H9 (cell line): Measurements from ENCODE around the gene WNT4. TPM values are rescaled to one million over a fixed set of nuclear protein-coding genes. Genes with fewer than 3 reads are reported as not detected.

Source experiments
- DNase-seq: peaks from one replicate; pipeline ENCODE4 v3.0.0-alpha.2; 2017
- H2AFZ ChIP-seq: one replicate; pipeline ENCODE4 v1.6.1; 2013; ENCODE audit warnings: mild to moderate bottlenecking, low read length, control low read depth, moderate library complexity
- H2AK5ac ChIP-seq: 2 replicates; pipeline ENCODE4 v1.6.1; 2013; ENCODE audit warnings: low read length, control low read depth, mixed read lengths; ENCODE audit not compliant: insufficient read length
- H2BK120ac ChIP-seq: one replicate; pipeline ENCODE4 v1.6.1; 2013; ENCODE audit warnings: low read depth, mild to moderate bottlenecking, low read length, control low read depth, inconsistent platforms; ENCODE audit not compliant: poor library complexity, severe bottlenecking
- H2BK12ac ChIP-seq: 2 replicates; pipeline ENCODE4 v1.6.1; 2013; ENCODE audit warnings: low read length, control low read depth, mixed read lengths, low read depth; ENCODE audit not compliant: insufficient read length
- H2BK15ac ChIP-seq: 2 replicates; pipeline ENCODE4 v1.6.1; 2013; ENCODE audit warnings: low read depth, low read length, control low read depth
- H2BK20ac ChIP-seq: one replicate; pipeline ENCODE4 v1.6.1; 2013; ENCODE audit warnings: low read depth, mild to moderate bottlenecking, low read length, control low read depth, inconsistent platforms; ENCODE audit not compliant: poor library complexity, severe bottlenecking
- H2BK5ac ChIP-seq: 2 replicates; pipeline ENCODE4 v1.6.1; 2013; ENCODE audit warnings: low read length, control low read depth, mixed read lengths; ENCODE audit not compliant: insufficient read length
- H3K14ac ChIP-seq: 2 replicates; pipeline ENCODE4 v1.6.1; 2013; ENCODE audit warnings: low read length, control low read depth; ENCODE audit not compliant: insufficient read depth
- H3K18ac ChIP-seq: 2 replicates; pipeline ENCODE4 v1.6.1; 2013; ENCODE audit warnings: low read depth, mild to moderate bottlenecking, mixed read lengths, low read length, control low read depth; ENCODE audit not compliant: insufficient read length
- H3K23ac ChIP-seq: 2 replicates; pipeline ENCODE4 v1.6.1; 2013; ENCODE audit warnings: low read length, control low read depth, mixed read lengths, low read depth; ENCODE audit not compliant: insufficient read length
- H3K23me2 ChIP-seq: 2 replicates; pipeline ENCODE4 v1.6.1; 2013; ENCODE audit warnings: low read depth, mild to moderate bottlenecking, mixed read lengths, low read length, control low read depth; ENCODE audit not compliant: insufficient read length, poor library complexity, severe bottlenecking
- H3K27ac ChIP-seq: 2 replicates; pipeline ENCODE4 v1.5.1; 2013; ENCODE audit warnings: low read length, control low read depth, mixed read lengths, low read depth; ENCODE audit not compliant: insufficient read length
- H3K27me3 ChIP-seq: 2 replicates; pipeline ENCODE4 v1.6.1; 2013; ENCODE audit warnings: low read length, control low read depth, inconsistent platforms; ENCODE audit not compliant: insufficient read depth
- H3K4ac ChIP-seq: 2 replicates; pipeline ENCODE4 v1.6.1; 2013; ENCODE audit warnings: low read depth, mild to moderate bottlenecking, control low read depth, inconsistent platforms, low read length, moderate library complexity
- H3K4me1 ChIP-seq: 2 replicates; pipeline ENCODE4 v1.6.1; 2013; ENCODE audit warnings: low read length, control low read depth, inconsistent platforms; ENCODE audit not compliant: insufficient read depth
- H3K4me2 ChIP-seq: 2 replicates; pipeline ENCODE4 v1.6.1; 2013; ENCODE audit warnings: low read length, control low read depth, mixed read lengths; ENCODE audit not compliant: insufficient read length, insufficient read depth
- H3K56ac ChIP-seq: 2 replicates; pipeline ENCODE4 v1.6.1; 2013; ENCODE audit warnings: low read depth, mild to moderate bottlenecking, mixed read lengths, low read length, control low read depth; ENCODE audit not compliant: insufficient read length
- H3K79me1 ChIP-seq: 2 replicates; pipeline ENCODE4 v1.6.1; 2013; ENCODE audit warnings: low read depth, mild to moderate bottlenecking, moderate library complexity, low read length, control low read depth, inconsistent platforms; ENCODE audit not compliant: insufficient read depth, poor library complexity, severe bottlenecking
- H3K79me2 ChIP-seq: 2 replicates; pipeline ENCODE4 v1.6.1; 2013; ENCODE audit warnings: low read length, control low read depth, inconsistent platforms; ENCODE audit not compliant: insufficient read depth
- H3K9ac ChIP-seq: 2 replicates; pipeline ENCODE4 v1.6.1; 2013; ENCODE audit warnings: low read length, control low read depth, mixed read lengths; ENCODE audit not compliant: insufficient read length; ENCODE audit errors: extremely low read depth
- H3K9me3 ChIP-seq: one replicate; pipeline ENCODE4 v1.6.1; 2013; ENCODE audit warnings: low read depth, low read length, inconsistent platforms; ENCODE audit not compliant: control insufficient read depth
- H3T11ph ChIP-seq: one replicate; pipeline ENCODE4 v1.6.1; 2013; ENCODE audit warnings: mild to moderate bottlenecking, low read length, control low read depth, inconsistent platforms
- H4K20me1 ChIP-seq: one replicate; pipeline ENCODE4 v1.6.1; 2013; ENCODE audit not compliant: control insufficient read depth, insufficient read length, insufficient read depth
- H4K5ac ChIP-seq: 2 replicates; pipeline ENCODE4 v1.6.1; 2013; ENCODE audit warnings: low read depth, mild to moderate bottlenecking, mixed read lengths, low read length, control low read depth; ENCODE audit not compliant: insufficient read length
- H4K8ac ChIP-seq: replicated peaks from 2 replicates; pipeline ENCODE4 v1.6.1; 2013; ENCODE audit warnings: low read length, control low read depth, mixed read lengths, low read depth; ENCODE audit not compliant: insufficient read length
- H4K91ac ChIP-seq: 2 replicates; pipeline ENCODE4 v1.6.1; 2013; ENCODE audit warnings: low read depth, mild to moderate bottlenecking, moderate library complexity, mixed read lengths, low read length, control low read depth; ENCODE audit not compliant: insufficient read length
- H3K27ac Mint-ChIP-seq, 3 experiments: 2 replicates in 2 of 3; 3 replicates in 1 of 3; pipeline ENCODE4 v1.8.0; 2020 to 2021; ENCODE audit warnings: mixed read lengths in 3 of 3, mild to moderate bottlenecking in 1 of 3, moderate library complexity in 1 of 3
- H3K27me3 Mint-ChIP-seq: 2 replicates; pipeline ENCODE4 v1.8.0; 2021; ENCODE audit warnings: low read depth, mild to moderate bottlenecking, moderate library complexity, mixed read lengths
- H3K36me3 Mint-ChIP-seq, 3 experiments: 2 replicates in 2 of 3; 3 replicates in 1 of 3; pipeline ENCODE4 v1.8.0; 2020 to 2021; ENCODE audit warnings: low read depth in 3 of 3, mixed read lengths in 3 of 3; ENCODE audit not compliant: insufficient read depth in 1 of 3
- H3K4me1 Mint-ChIP-seq, 2 experiments: 2 replicates each; pipeline ENCODE4 v1.8.0; 2020; ENCODE audit warnings: mixed read lengths in 2 of 2
- H3K4me3 Mint-ChIP-seq, 2 experiments: 2 replicates in 1 of 2; 3 replicates in 1 of 2; pipeline ENCODE4 v1.8.0; 2020 to 2021; ENCODE audit warnings: mild to moderate bottlenecking in 2 of 2, mixed read lengths in 2 of 2, moderate library complexity in 1 of 2
- H3K9me3 Mint-ChIP-seq, 2 experiments: 2 replicates in 1 of 2; 3 replicates in 1 of 2; pipeline ENCODE4 v1.8.0; 2020; ENCODE audit warnings: mild to moderate bottlenecking in 2 of 2, mixed read lengths in 2 of 2, moderate library complexity in 1 of 2
- CTCF ChIP-seq: fragments of 200-600 bp; sonication (generic); conservative IDR thresholded peaks from 3 replicates; pipeline ENCODE4 v1.8.0; 2021; ENCODE audit warnings: antibody characterized with exemption, mild to moderate bottlenecking
- WGBS: extraction: QIAGEN DNeasy Blood & Tissue Kit; methylation state at CpG from one replicate; pipeline ENCODE4 v1.1.7; 2013; ENCODE audit warnings: missing lambda C conversion rate, low lambda C conversion rate, mixed read lengths; ENCODE audit not compliant: insufficient read length; ENCODE audit errors: extremely low coverage; 5-methylcytosine and 5-hydroxymethylcytosine counted together
- total RNA-seq: library from RNA; stranded (reverse); gene quantifications from 2 replicates; pipeline ENCODE4 v1.2.1, GENCODE V29; 2021

Gene WNT4
- total RNA-seq, 1 experiment from 2014 or later, result 1.4 TPM

DNA sequence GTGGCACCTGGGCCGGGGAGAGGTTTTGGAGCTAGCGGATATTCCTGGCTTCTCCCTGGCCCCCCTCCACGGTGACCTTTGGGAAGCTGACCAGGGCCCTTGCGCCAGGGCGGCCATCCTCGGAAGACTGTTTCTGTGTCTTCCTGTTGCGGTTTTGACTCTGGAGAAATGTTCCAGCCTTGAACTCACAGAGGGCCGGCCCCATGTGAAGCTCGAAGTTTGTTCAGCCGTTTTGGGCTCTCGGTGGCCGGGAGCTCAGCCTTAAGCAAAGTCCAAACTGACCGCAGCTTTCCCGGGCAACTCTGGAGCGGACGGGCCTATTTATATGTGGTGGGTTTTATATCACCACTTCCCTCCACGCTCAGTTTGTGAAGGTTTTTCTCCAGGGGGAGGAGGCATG is 17.0 kb upstream of the WNT4 start:
- H3T11ph ChIP-seq, result no peak overlapping the region
- no peak overlapping the region for H3K14ac ChIP-seq
- TF ChIP-seq CTCF, result no peak
- no peak overlapping the region for H4K91ac ChIP-seq
- H3K4me2 ChIP-seq, result no peak overlapping the region
- no peak overlapping the region for H2BK120ac ChIP-seq
- H4K20me1 ChIP-seq, result no peaks in the 10 kb centered on the region
- no peak overlapping the region for H3K4ac ChIP-seq
- Mint-ChIP-seq H3K36me3 (no peaks in the 10 kb centered on the region), H3K9me3 (no peaks in the 10 kb centered on the region; a peak in 1 of 5 replicates), H3K27me3 (no peaks in the 10 kb centered on the region; the same call in 1 of the 2 replicates), H3K27ac (no peak overlapping the region), H3K4me3 (no peak overlapping the region), H3K4me1 (peaks cover 2 to 3% of the 10 kb centered on the region in 2 experiments; a peak in 1 of 4 replicates)
- no peak overlapping the region for H2BK5ac ChIP-seq
- no peak overlapping the region for H3K56ac ChIP-seq
- no peaks in the 10 kb centered on the region for H3K23me2 ChIP-seq
- no peaks in the 10 kb centered on the region for H3K79me1 ChIP-seq
- H2AK5ac ChIP-seq, result no peak overlapping the region
- H2AFZ ChIP-seq, result no peak overlapping the region
- no CpG with 5 or more reads among the region's 17 CpGs for WGBS
- H3K18ac ChIP-seq, result no peak overlapping the region
- H2BK15ac ChIP-seq, result no peak overlapping the region
- no peak overlapping the region for H3K27ac ChIP-seq
- no peak overlapping the region for H2BK12ac ChIP-seq
- no peak overlapping the region for H2BK20ac ChIP-seq
- H3K9ac ChIP-seq, result no peak overlapping the region
- no peaks in the 10 kb centered on the region for H3K9me3 ChIP-seq
- no peaks in the 10 kb centered on the region for H3K4me1 ChIP-seq
- H3K79me2 ChIP-seq, result no peaks in the 10 kb centered on the region
- no peaks in the 10 kb centered on the region for H3K27me3 ChIP-seq
- H4K8ac ChIP-seq, result no peak overlapping the region
- no peak overlapping the region for H4K5ac ChIP-seq
- DNase-seq, result no peak
- no peak overlapping the region for H3K23ac ChIP-seq
